HepG2 (cell line): ENCODE results near the gene HECTD4. TPM values are rescaled to one million over a fixed set of nuclear protein-coding genes. Genes with fewer than 3 reads are reported as not detected.
A peak's percentile ranks its signal among the peaks of the same experiment; 100 is the strongest.

ENCODE experiments used
- ARNT ChIP-seq: fragments of 450-650 bp; IDR thresholded peaks from 2 replicates; pipeline ENCODE4 v1.6.1; 2017
- E2F2 ChIP-seq: sonication (generic); formaldehyde crosslinking; IDR thresholded peaks from 2 replicates; pipeline ENCODE4 v1.4.0; 2020; ENCODE audit warnings: missing genetic modification reagents, borderline replicate concordance
- ETS1 ChIP-seq: sonication (generic); formaldehyde crosslinking; IDR thresholded peaks from 2 replicates; pipeline ENCODE4 v1.4.0; 2020; ENCODE audit warnings: missing genetic modification reagents
- HHEX ChIP-seq: IDR thresholded peaks from 2 replicates; pipeline ENCODE4 v1.6.1; 2016; ENCODE audit warnings: control low read depth
- NFE2L2 ChIP-seq: fragments of 150-350 bp; IDR thresholded peaks from 2 replicates; pipeline ENCODE4 v1.6.1; 2014; ENCODE audit warnings: low read length
- PATZ1 ChIP-seq: sonication (generic); formaldehyde crosslinking; IDR thresholded peaks from 2 replicates; pipeline ENCODE4 v1.4.0; 2020; ENCODE audit warnings: missing genetic modification reagents
- PRDM15 ChIP-seq: sonication (generic); formaldehyde crosslinking; IDR thresholded peaks from 2 replicates; pipeline ENCODE4 v1.4.0; 2020; ENCODE audit warnings: missing genetic modification reagents
- ZBTB37 ChIP-seq: sonication (generic); formaldehyde crosslinking; IDR thresholded peaks from 2 replicates; pipeline ENCODE4 v1.4.0; 2020; ENCODE audit warnings: mild to moderate bottlenecking, missing genetic modification reagents
- ZEB1 ChIP-seq: IDR thresholded peaks from 2 replicates; pipeline ENCODE4 v1.6.1; 2012; ENCODE audit warnings: mild to moderate bottlenecking, low read depth, inconsistent platforms; ENCODE audit not compliant: insufficient replicate concordance
- ZFP37 ChIP-seq: sonication (generic); formaldehyde crosslinking; IDR thresholded peaks from 2 replicates; pipeline ENCODE4 v1.4.0; 2020; ENCODE audit warnings: missing genetic modification reagents, borderline replicate concordance
- ZNF280D ChIP-seq: sonication (generic); formaldehyde crosslinking; IDR thresholded peaks from 2 replicates; pipeline ENCODE4 v1.5.1; 2020; ENCODE audit warnings: mild to moderate bottlenecking, missing genetic modification reagents
- ZNF329 ChIP-seq: sonication (generic); formaldehyde crosslinking; IDR thresholded peaks from 2 replicates; pipeline ENCODE4 v1.9.0; 2021; ENCODE audit warnings: low read depth, mild to moderate bottlenecking, missing genetic modification reagents
- ZNF615 ChIP-seq: sonication (generic); formaldehyde crosslinking; IDR thresholded peaks from 2 replicates; pipeline ENCODE4 v1.5.0; 2020; ENCODE audit warnings: mild to moderate bottlenecking, missing genetic modification reagents, borderline replicate concordance
- ZNF629 ChIP-seq: sonication (generic); formaldehyde crosslinking; conservative IDR thresholded peaks from 2 replicates; pipeline ENCODE4 v1.5.0; 2020; ENCODE audit warnings: missing genetic modification reagents
- ZNF780A ChIP-seq: sonication (generic); formaldehyde crosslinking; IDR thresholded peaks from 2 replicates; pipeline ENCODE4 v1.8.0; 2022; ENCODE audit warnings: mild to moderate bottlenecking, missing genetic modification reagents, moderate library complexity
- ZNF841 ChIP-seq: sonication (generic); formaldehyde crosslinking; IDR thresholded peaks from 2 replicates; pipeline ENCODE4 v1.8.1; 2023; ENCODE audit warnings: missing genetic modification reagents, borderline replicate concordance
- polyA plus RNA-seq, 8 experiments: library from polyadenylated mRNA; depleted of rRNA in 3 of 8; stranded (reverse) in 7 of 8; unstranded in 1 of 8; fragments of >200 nt; fragmentation: Illumina TruSeq in 4 of 8; extraction: Trizol in 4 of 8; gene quantifications; 2 replicates each; pipeline versions ENCODE4 v1.2.1 to v1.2.3, GENCODE V29; 2011 to 2016; ENCODE audit warnings: low read depth in 4 of 8, missing spikeins in 1 of 8, mixed read lengths in 1 of 8; ENCODE audit not compliant: insufficient read depth in 1 of 8
- total RNA-seq, 5 experiments: library from RNA; depleted of rRNA; stranded (reverse); fragments of >200 nt; fragmentation: Illumina TruSeq; extraction: Trizol; gene quantifications; 2 replicates each; pipeline ENCODE4 v1.2.3, GENCODE V29; 2016; ENCODE audit warnings: low read depth in 1 of 5

HECTD4 gene
- total and polyA plus RNA-seq, 2 of the 13 experiments (the other 11 are each of a cell fraction or from before 2014, with no cell fraction given): 9.0 to 11.4 TPM

GRCh38 chr12:112125250-112125999 is 256.8 kb downstream of the HECTD4 start, which contains the start of gene TRAFD1 (continued):
- TF ChIP-seq ZNF841 (CRISPR knock-in tag): no peak
- no peak; the same call in 1 of the 2 replicates for TF ChIP-seq ZNF629 (CRISPR knock-in tag)
- TF ChIP-seq ZNF280D: no peak
- TF ChIP-seq ARNT: no peak
- no peak for TF ChIP-seq PRDM15 (CRISPR knock-in tag)
- no peak for TF ChIP-seq ZBTB37 (CRISPR knock-in tag)
- peak; percentile 80; the same call in 1 of the 2 replicates for TF ChIP-seq ZNF329 (CRISPR knock-in tag)
- no peak; the same call in 1 of the 2 replicates for TF ChIP-seq ETS1 (CRISPR knock-in tag)
- TF ChIP-seq PATZ1 (CRISPR knock-in tag): no peak
- no peak for TF ChIP-seq HHEX
- no peak for TF ChIP-seq NFE2L2
- no peak for TF ChIP-seq ZNF615 (CRISPR knock-in tag)
- no peak for TF ChIP-seq ZEB1
- TF ChIP-seq ZNF780A (CRISPR knock-in tag): 0 out of 2 replicates have a peak, but pooled peaks have one; percentile 63
- TF ChIP-seq ZFP37 (CRISPR knock-in tag): no peak
- no peak for TF ChIP-seq E2F2
